ENCODE results near the gene B3GNT9. TPM values are rescaled to one million over a fixed set of nuclear protein-coding genes. Genes with fewer than 3 reads are reported as not detected.
A peak's percentile ranks its signal among the peaks of the same experiment; 100 is the strongest.

Gene B3GNT9
- total RNA-seq, 1 experiment from 2014 or later, result 11.5 TPM

GRCh38 chr16:67177743-67178699, 27.2 kb upstream of the B3GNT9 start:
- in situ Hi-C loops (cut with HindIII; ENCODE audit: low pct_unique_long_range_greater_than_20kb, low sequenced_read_pairs), result no loop called here
- DNase-seq (ENCODE audit: low read depth, low spot score) (no peak), ATAC-seq (peak; percentile 55)
- H3K9me3 ChIP-seq (ENCODE audit: control insufficient read depth, insufficient read depth, low read depth, low read length), result no peaks in the 10 kb centered on the region
- H3K27me3 ChIP-seq (ENCODE audit: control insufficient read depth, insufficient read depth, low read length), result no peaks in the 10 kb centered on the region
- TF ChIP-seq SIN3A (IDR thresholded peaks at IDR 0.05; ENCODE audit: borderline replicate concordance, insufficient read depth, low read depth, low read length) (no peak), TCF7L2 (IDR thresholded peaks at IDR 0.05; ENCODE audit: low read depth, low read length) (no peak), REST (IDR thresholded peaks at IDR 0.05; ENCODE audit: insufficient read depth in 1 of 2, low read depth in 2 of 2, low read length in 1 of 2) (peak in 1 of 2 experiments; percentile 10; a peak in 1 of 4 replicates), POLR2AphosphoS5 (IDR thresholded peaks at IDR 0.05; ENCODE audit: low read depth, low read length) (peak; percentile 22; the same call in 1 of the 2 replicates), CTCF (IDR thresholded peaks at IDR 0.05) (no peak)
- H3K4me3 ChIP-seq (ENCODE audit: low read depth in 2 of 2, low read length in 2 of 2), result peak overlapping the region; percentile 38 to 48
- no TSS peak for BruUV-seq (replicated peaks)
- CTCF ChIA-PET, result no interaction called here
- H3K27ac ChIP-seq (ENCODE audit: low read length), result no peak overlapping the region
- POLR2A ChIA-PET, result no interaction called here
- H3K36me3 ChIP-seq (ENCODE audit: control insufficient read depth, insufficient read depth, low read length), result peaks cover under 1% of the 10 kb centered on the region; the same call in 1 of the 2 replicates
- H3K4me1 ChIP-seq (ENCODE audit: control insufficient read depth, insufficient read depth, low read length), result peaks cover 11% of the 10 kb centered on the region; the same call in 1 of the 2 replicates
- intact Hi-C loops (cut with micrococcal nuclease; ENCODE audit: unreplicated experiment), result no loop called here

GRCh38 chr16:67176662-67177061, 25.9 kb upstream of the B3GNT9 start:
- DNase-seq (ENCODE audit: low read depth, low spot score), result no peak
- 0 out of 2 replicates have a peak, but pooled peaks cover 4% of the 10 kb centered on the region for H3K4me1 ChIP-seq (ENCODE audit: control insufficient read depth, insufficient read depth, low read length)
- in situ Hi-C loops (cut with HindIII; ENCODE audit: low pct_unique_long_range_greater_than_20kb, low sequenced_read_pairs), result no loop called here
- H3K36me3 ChIP-seq (ENCODE audit: control insufficient read depth, insufficient read depth, low read length), result no peaks in the 10 kb centered on the region; the same call in 1 of the 2 replicates
- ATAC-seq, result no peak
- ChIA-PET CTCF (no interaction called here), POLR2A (interaction anchor here (0.6 kb wide), 1 partner anchor 57 kb away, joined by 14 read pairs; no protein-coding TSS in a partner anchor)
- TF ChIP-seq POLR2AphosphoS5 (IDR thresholded peaks at IDR 0.05; ENCODE audit: low read depth, low read length) (0 out of 2 replicates have a peak, but pooled peaks have one; percentile 27), REST (IDR thresholded peaks at IDR 0.05; ENCODE audit: insufficient read depth in 1 of 2, low read depth in 2 of 2, low read length in 1 of 2) (no peak)
- H3K4me3 ChIP-seq (ENCODE audit: low read depth in 2 of 2, low read length in 2 of 2), result no peak overlapping the region
- no peaks in the 10 kb centered on the region for H3K27me3 ChIP-seq (ENCODE audit: control insufficient read depth, insufficient read depth, low read length)
- no peak overlapping the region for H3K27ac ChIP-seq (ENCODE audit: low read length)
- intact Hi-C loops (cut with micrococcal nuclease; ENCODE audit: unreplicated experiment), result no loop called here
- BruUV-seq (replicated peaks), result no TSS peak
- no peaks in the 10 kb centered on the region for H3K9me3 ChIP-seq (ENCODE audit: control insufficient read depth, insufficient read depth, low read depth, low read length)

Data from Panc1 (cell line).